ENCODE results near the gene SLC2A9. TPM values are rescaled to one million over a fixed set of nuclear protein-coding genes. Genes with fewer than 3 reads are reported as not detected.

SLC2A9 gene
- total RNA-seq, 1 experiment from 2014 or later: 3.5 TPM

- H3K4me3 ChIP-seq (ENCODE audit: low read depth in 2 of 2, low read length in 2 of 2): no peak overlapping the region
- no peak overlapping the region for H3K27ac ChIP-seq (ENCODE audit: low read length)
- ChIA-PET CTCF (no interaction called here), POLR2A (no interaction called here)
- no peaks in the 10 kb centered on the region for H3K27me3 ChIP-seq (ENCODE audit: control insufficient read depth, insufficient read depth, low read length)
- H3K4me1 ChIP-seq (ENCODE audit: control insufficient read depth, insufficient read depth, low read length): no peaks in the 10 kb centered on the region
- no TSS peak for BruUV-seq (replicated peaks)
- DNase-seq (ENCODE audit: low read depth, low spot score) (no peak), ATAC-seq (no peak)
- H3K36me3 ChIP-seq (ENCODE audit: control insufficient read depth, insufficient read depth, low read length): no peaks in the 10 kb centered on the region
- no peaks in the 10 kb centered on the region for H3K9me3 ChIP-seq (ENCODE audit: control insufficient read depth, insufficient read depth, low read depth, low read length)
- in situ Hi-C loops (cut with HindIII; ENCODE audit: low pct_unique_long_range_greater_than_20kb, low sequenced_read_pairs): no loop called here
- TF ChIP-seq CTCF (IDR thresholded peaks at IDR 0.05): no peak
- intact Hi-C loops (cut with micrococcal nuclease; ENCODE audit: unreplicated experiment): no loop called here
Observed at GRCh38 chr4:9947168-9948062, 73.9 kb downstream of the SLC2A9 start.

- in situ Hi-C loops (cut with HindIII; ENCODE audit: low pct_unique_long_range_greater_than_20kb, low sequenced_read_pairs) (no loop called here), intact Hi-C loops (cut with micrococcal nuclease; ENCODE audit: unreplicated experiment) (no loop called here)
- no peak for DNase-seq (ENCODE audit: low read depth, low spot score)
- H3K27ac ChIP-seq (ENCODE audit: low read length): no peak overlapping the region
- no peak overlapping the region for H3K4me3 ChIP-seq (ENCODE audit: low read depth in 2 of 2, low read length in 2 of 2)
- ChIA-PET CTCF (no interaction called here), POLR2A (no interaction called here)
- no peaks in the 10 kb centered on the region for H3K27me3 ChIP-seq (ENCODE audit: control insufficient read depth, insufficient read depth, low read length)
- H3K9me3 ChIP-seq (ENCODE audit: control insufficient read depth, insufficient read depth, low read depth, low read length): no peaks in the 10 kb centered on the region
- BruUV-seq (replicated peaks): no TSS peak
- no peak for TF ChIP-seq REST (IDR thresholded peaks at IDR 0.05; ENCODE audit: insufficient read depth in 1 of 2, low read depth in 2 of 2, low read length in 1 of 2)
- no peak for TF ChIP-seq SIN3A (IDR thresholded peaks at IDR 0.05; ENCODE audit: borderline replicate concordance, insufficient read depth, low read depth, low read length)
- no peak for TF ChIP-seq TCF7L2 (IDR thresholded peaks at IDR 0.05; ENCODE audit: low read depth, low read length)
- no peak for TF ChIP-seq POLR2AphosphoS5 (IDR thresholded peaks at IDR 0.05; ENCODE audit: low read depth, low read length)
- TF ChIP-seq CTCF (IDR thresholded peaks at IDR 0.05): no peak
- no peaks in the 10 kb centered on the region for H3K36me3 ChIP-seq (ENCODE audit: control insufficient read depth, insufficient read depth, low read length)
- no peaks in the 10 kb centered on the region for H3K4me1 ChIP-seq (ENCODE audit: control insufficient read depth, insufficient read depth, low read length)
- no peak for ATAC-seq
Observed at GRCh38 chr4:9946170-9946569, 75.1 kb downstream of the SLC2A9 start.

All from Panc1 (cell line).